ENCODE data around the gene MROH7.

MROH7 gene

GRCh38 chr1:54651608-54652007 is 10.0 kb downstream of the MROH7 start:
- no peak for DNase-seq (ENCODE audit: low read depth in 2 of 2)

DNA sequence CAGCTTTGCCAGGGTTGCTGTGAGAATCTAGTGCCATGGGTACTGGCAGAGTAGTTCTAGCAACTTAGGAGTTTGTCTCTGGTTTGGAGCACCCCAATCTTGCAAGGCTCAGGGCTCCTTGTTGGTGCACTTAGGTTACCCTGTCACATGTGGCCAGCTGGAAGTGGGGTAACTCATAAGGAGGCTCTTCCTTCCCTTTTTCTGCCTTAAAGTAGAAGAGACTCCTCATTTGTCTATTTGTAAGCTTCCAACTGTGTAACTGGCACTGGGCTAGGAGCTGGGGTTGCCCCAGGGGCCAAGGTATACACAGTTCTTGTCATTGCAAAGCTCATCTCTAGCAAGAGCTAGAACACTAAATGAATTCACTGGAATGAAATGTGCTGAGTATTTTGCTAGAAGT is 10.6 kb downstream of the MROH7 start:
- DNase-seq (ENCODE audit: low read depth in 2 of 2) = no peak

DNA sequence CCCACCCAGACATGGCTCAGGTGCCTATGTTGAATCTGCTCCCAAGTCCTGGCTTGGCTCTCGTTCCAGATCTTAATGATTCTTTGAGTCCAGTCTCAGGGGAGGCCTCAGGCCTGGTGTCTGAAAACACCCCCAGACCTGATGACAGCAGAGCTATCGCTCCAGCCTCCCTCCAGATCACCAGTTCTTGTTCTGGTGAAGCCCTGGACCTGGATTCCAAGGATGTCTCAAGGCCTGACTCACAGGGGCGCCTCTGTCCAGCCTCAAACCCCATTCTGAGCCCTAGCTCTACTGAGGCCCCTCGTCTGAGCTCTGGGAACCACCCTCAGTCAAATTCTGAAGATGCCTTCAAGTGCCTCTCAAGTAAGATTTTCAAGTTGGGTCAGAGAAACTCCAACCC is 11.4 kb downstream of the MROH7 start:
- DNase-seq (ENCODE audit: low read depth in 2 of 2) = no peak

DNA sequence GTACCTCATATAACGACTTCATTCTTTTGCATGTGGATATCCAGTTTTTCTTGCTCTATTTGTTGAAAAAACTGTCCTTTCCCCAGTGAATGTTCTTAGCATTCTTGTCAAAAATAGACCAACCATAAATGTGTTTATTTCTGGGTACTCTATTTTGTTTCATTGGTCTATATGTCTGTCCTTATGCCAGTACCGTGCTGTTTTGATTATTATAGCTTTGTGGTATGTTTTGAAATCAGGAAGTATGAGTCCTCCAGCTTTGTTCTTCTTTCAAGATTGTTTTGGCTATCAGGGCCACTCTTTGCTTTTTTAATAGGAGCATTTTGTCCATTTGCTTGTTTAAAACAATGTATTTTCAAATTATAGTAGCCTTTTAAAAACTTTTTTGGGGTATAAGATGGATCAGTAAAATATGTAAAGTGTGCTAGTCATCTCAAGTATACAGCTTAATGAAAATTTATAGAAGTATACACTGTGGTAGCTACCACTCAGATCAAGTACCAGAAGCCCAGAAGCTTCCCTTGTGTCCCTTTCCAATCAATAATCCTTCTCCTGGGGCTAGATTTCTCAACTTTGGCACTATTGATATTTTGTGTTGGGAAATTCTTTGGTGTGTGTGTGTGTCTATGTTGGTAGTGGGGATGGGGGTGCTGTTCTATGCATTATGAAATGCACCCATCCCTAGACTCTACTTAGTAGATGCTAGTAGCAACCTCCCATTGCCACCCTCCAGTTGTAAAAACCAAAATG is 16.8 kb downstream of the MROH7 start:
- no peak for DNase-seq (ENCODE audit: low read depth in 2 of 2)

DNA sequence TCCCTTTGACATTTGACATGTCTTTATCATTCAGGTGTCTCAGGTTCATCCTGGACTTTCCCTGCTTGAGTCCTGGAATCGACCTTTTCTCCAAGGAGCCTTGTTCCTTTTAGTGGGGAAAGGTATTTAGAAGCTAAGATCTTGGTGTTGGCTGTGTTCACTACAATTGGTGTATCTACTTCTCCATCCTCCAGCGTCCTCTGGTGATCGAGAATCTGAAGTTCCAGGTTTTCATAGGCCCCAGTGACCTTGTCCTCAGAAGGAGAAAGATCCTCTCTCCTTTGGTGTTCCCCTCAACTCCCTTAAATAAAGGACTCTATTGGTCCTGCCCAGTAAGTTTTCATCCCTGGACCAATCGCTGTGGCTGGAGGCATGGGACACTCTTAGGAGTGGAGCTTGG is 22.1 kb downstream of the MROH7 start:
- DNase-seq (ENCODE audit: low read depth in 2 of 2) = no peak

DNA sequence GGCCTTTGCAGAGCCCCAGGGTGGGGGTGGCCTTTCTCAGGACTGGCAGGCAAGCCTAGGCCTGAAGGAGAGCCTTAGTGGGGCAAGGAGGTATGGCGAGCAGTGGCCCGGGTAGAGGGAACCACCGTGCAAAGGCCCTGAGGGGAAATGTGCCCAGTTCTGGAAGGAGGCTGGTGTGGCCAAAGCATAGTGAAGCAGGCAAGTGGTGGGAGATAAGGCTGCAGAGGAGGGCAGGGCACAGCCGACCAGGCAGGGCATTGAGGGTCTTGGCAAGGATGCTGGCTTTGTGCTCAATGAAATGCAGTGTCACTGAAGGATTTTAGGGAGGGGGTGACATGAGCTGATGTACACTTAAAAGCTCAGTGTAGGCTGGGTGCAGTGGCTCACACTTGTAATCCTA is 22.8 kb downstream of the MROH7 start:
- no peak for DNase-seq (ENCODE audit: low read depth in 2 of 2)

DNA sequence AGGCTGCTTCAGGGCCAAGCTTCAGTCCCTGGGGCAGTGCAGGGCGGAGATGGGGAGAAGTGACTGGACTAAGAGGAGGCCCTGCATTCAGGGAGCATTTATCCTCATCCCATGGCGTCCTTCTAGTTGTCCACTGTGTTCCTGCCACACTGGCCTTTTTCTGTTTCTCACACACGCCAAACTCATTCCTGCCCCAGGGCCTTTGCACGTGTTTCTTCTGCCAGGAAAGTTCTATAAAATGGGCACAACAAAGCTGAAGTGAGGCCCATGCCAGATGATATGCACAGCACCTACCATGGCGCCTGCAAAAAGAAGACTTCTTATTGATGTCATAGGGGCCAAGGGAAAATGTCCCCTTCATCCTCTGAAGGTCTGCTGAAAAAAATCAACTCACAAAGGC is 24.3 kb downstream of the MROH7 start:
- DNase-seq (ENCODE audit: low read depth in 2 of 2) = no peak

- no peak for DNase-seq (ENCODE audit: low read depth in 2 of 2)
These were observed 24.7 kb downstream of the MROH7 start for GRCh38 chr1:54666333-54666732.

GRCh38 chr1:54667797-54668196 is 26.2 kb downstream of the MROH7 start:
- DNase-seq (ENCODE audit: low read depth in 2 of 2) = no peak

GRCh38 chr1:54668567-54668966 is 27.0 kb downstream of the MROH7 start:
- DNase-seq (ENCODE audit: low read depth in 2 of 2) = no peak

GRCh38 chr1:54671985-54672608 is 30.5 kb downstream of the MROH7 start:
- peak; percentile 49 to 58 for DNase-seq (ENCODE audit: low read depth in 2 of 2)

DNA sequence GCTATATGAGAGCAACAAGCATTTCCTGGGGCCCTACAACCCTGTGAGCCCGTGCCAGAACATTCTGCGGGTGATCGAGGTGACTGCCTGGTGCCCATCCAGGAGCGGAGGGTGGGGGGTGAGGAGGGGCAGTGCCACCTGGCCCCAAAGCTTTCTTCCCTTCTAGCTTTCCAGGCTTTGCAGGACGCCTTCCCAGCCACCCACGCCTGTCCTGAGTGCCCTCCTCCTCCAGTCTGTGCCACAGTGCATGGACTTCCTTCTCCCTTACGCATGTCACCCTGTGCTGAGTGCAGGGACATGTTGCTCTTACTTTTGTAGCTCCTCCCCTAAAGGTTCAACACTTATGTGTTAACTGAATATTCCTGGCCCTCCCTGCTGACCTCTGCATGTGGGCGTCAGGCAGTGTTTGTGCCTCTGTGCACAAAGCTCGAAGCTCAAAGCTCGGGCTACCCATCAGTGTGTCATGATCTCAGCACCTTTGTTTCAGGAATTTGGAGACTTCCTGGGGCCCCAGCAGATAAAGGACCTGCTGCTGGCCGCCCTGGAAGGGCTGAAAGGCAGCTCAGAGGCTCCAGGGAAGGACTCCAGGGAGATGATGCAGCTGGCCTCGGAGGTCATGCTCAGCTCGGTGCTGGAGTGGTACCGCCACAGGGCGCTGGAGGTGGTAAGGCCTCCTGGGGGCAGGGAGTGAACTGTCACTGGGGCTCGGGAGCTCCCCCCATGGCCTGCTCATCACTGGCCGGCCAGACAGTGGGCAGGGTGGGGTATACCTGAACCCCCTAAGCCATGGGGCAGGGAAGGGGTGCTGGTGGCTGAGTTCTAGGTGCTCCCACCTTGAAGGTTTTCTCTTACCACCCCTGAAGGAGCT is 37.4 kb downstream of the MROH7 start:
- no peak for DNase-seq (ENCODE audit: low read depth in 2 of 2)

- no peak for DNase-seq (ENCODE audit: low read depth in 2 of 2)
These were observed 38.1 kb downstream of the MROH7 start for GRCh38 chr1:54679706-54680105.

DNA sequence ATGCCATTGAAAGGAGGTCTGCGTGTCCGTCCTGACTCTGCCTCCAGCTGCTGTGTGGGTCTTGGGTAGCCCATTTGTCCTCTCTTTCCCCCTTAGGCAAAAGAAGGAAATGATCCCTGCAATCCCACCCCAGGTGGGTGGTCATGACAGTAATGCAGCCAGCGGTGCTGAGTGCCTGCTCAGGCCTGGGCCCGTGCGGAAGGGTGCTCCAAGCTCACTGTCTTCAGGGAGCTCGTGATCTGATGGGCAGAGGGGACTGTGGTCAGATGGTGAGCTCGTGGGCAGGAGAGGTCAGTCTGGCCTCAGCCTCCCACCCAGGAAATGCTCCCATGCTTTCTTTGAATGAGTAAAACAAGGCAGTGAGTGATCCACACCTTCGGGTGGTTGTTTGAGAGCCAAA is 38.8 kb downstream of the MROH7 start:
- DNase-seq (ENCODE audit: low read depth in 2 of 2) = no peak

DNA sequence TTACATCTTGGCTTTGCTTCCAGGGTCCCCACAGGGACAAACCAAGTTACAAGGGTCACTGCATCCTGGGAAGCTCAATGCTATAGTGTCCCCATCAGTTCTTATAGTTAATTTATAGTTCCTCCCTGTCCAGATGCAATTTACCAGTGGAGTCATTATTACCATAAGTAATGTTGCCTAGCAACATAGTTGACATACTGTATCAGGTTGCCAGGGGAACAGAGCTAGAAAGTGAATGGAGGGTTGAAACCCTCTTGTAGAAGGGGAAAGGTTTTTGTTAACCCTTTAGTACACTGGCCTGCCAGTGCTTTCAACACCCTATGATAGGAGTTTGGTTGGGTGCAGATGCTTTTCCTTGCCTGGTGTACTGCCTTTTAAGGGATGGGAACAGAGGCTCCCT is 39.8 kb downstream of the MROH7 start:
- no peak for DNase-seq (ENCODE audit: low read depth in 2 of 2)

GRCh38 chr1:54683453-54683852 is 41.9 kb downstream of the MROH7 start:
- no peak for DNase-seq (ENCODE audit: low read depth in 2 of 2)

GRCh38 chr1:54685335-54685905 is 43.8 kb downstream of the MROH7 start:
- DNase-seq (ENCODE audit: low read depth in 2 of 2) = no peak

DNA sequence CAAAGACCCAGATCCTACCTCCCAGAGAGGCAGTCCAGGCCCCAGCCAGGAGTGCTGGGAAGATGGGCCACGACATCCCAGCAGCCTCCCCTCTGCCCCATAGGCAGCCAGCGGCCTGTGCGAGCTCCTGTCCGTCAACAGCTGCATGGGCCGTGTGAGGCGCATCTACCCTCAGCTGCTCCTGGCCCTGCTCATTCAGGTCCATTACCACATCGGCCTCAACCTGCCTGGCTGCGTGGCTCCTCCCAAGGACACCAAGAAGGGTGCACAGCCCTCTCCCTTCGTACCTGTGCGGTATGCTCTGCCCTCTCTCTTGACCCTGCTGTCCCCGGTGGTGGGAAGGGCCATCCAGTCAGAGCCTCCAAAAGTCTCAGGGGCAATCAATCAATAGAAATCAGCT is 44.6 kb downstream of the MROH7 start:
- DNase-seq (ENCODE audit: low read depth in 2 of 2) = no peak

GRCh38 chr1:54694771-54695170 is 53.2 kb downstream of the MROH7 start:
- DNase-seq (ENCODE audit: low read depth in 2 of 2) = no peak

GRCh38 chr1:54695221-54695620 is 53.6 kb downstream of the MROH7 start:
- DNase-seq (ENCODE audit: low read depth in 2 of 2) = no peak

DNA sequence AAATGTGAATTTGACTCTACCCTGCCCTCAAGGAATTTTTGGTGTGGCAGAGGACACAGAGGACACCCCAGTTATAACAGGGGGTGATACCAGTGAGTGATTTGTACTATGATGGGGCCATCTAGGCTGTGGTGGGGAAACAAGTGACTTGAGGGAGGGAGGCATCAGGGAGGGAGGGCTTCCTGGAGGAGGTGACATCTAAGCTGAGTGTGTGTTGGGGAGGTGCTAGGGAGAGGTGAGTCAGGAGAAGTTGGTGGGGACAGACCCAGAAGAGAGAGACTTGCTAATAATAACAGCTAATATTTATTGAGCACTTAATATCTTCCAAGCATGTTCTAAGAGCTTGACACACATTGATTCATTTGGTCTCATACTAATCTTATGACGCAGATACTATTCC is 54.2 kb downstream of the MROH7 start:
- no peak for DNase-seq (ENCODE audit: low read depth in 2 of 2)

GRCh38 chr1:54696262-54696661 is 54.7 kb downstream of the MROH7 start:
- DNase-seq (ENCODE audit: low read depth in 2 of 2) = no peak
